ENCODE measurements around the gene MYB. TPM values are rescaled to one million over a fixed set of nuclear protein-coding genes. Genes with fewer than 3 reads are reported as not detected.

Gene MYB
- total and polyA plus RNA-seq, 2 experiments from 2014 or later, result 0.10 to 1.2 TPM

GRCh38 chr6:135265278-135265677 is 84.2 kb downstream of the MYB start:
- Histone ChIP-seq H3K27ac (no peak overlapping the region), H3K9me3 (ENCODE audit: low read depth) (no peaks in the 10 kb centered on the region), H3K9me2 (ENCODE audit: insufficient read depth) (no peaks in the 10 kb centered on the region), H3K36me3 (ENCODE audit: low read depth) (no peaks in the 10 kb centered on the region), H3K79me2 (ENCODE audit: insufficient read depth) (no peaks in the 10 kb centered on the region), H3K9ac (no peak overlapping the region), H3F3A (ENCODE audit: insufficient read depth) (no peaks in the 10 kb centered on the region), H2AFZ (no peak overlapping the region), H3K27me3 (replicated peaks; ENCODE audit: insufficient read depth) (no peaks in the 10 kb centered on the region), H3K4me3 (no peak overlapping the region), H3K4me1 (ENCODE audit: insufficient read depth) (no peaks in the 10 kb centered on the region), H4K20me1 (ENCODE audit: insufficient read depth) (no peaks in the 10 kb centered on the region), H3K4me2 (ENCODE audit: unreplicated experiment) (no peak overlapping the region)
- no peak for DNase-seq
- 84 to 91% methylated on average over 3 of the region's 3 CpGs for WGBS, 2 experiments (ENCODE audit: low coverage in 1 of 2, low lambda C conversion rate in 2 of 2, missing lambda C conversion rate in 2 of 2)
- TF ChIP-seq EZH2phosphoT487 (IDR thresholded peaks at IDR 0.05; ENCODE audit: insufficient read depth, low read depth) (no peak), EZH2 (IDR thresholded peaks at IDR 0.05; ENCODE audit: insufficient read depth, poor library complexity, severe bottlenecking) (no peak)
- in situ Hi-C loops (cut with MboI), result no loop called here

- H3K9ac ChIP-seq, result no peak overlapping the region
- in situ Hi-C loops (cut with MboI), result no loop called here
- no peak for DNase-seq
- 70 to 75% methylated on average over 8 of the region's 8 CpGs for WGBS, 2 experiments (ENCODE audit: low coverage in 1 of 2, low lambda C conversion rate in 2 of 2, missing lambda C conversion rate in 2 of 2)
- no peaks in the 10 kb centered on the region for H3F3A ChIP-seq (ENCODE audit: insufficient read depth)
- no peaks in the 10 kb centered on the region for H3K27me3 ChIP-seq (replicated peaks; ENCODE audit: insufficient read depth)
- H3K4me2 ChIP-seq (ENCODE audit: unreplicated experiment), result no peak overlapping the region
- H3K27ac ChIP-seq, result no peak overlapping the region
- no peaks in the 10 kb centered on the region for H3K36me3 ChIP-seq (ENCODE audit: low read depth)
- no peak for TF ChIP-seq EZH2phosphoT487 (IDR thresholded peaks at IDR 0.05; ENCODE audit: insufficient read depth, low read depth)
- TF ChIP-seq EZH2 (IDR thresholded peaks at IDR 0.05; ENCODE audit: insufficient read depth, poor library complexity, severe bottlenecking), result no peak
- H4K20me1 ChIP-seq (ENCODE audit: insufficient read depth), result no peaks in the 10 kb centered on the region
- no peak overlapping the region for H2AFZ ChIP-seq
- H3K9me3 ChIP-seq (ENCODE audit: low read depth), result no peaks in the 10 kb centered on the region
- no peaks in the 10 kb centered on the region for H3K79me2 ChIP-seq (ENCODE audit: insufficient read depth)
- H3K4me3 ChIP-seq, result no peak overlapping the region
- no peaks in the 10 kb centered on the region for H3K9me2 ChIP-seq (ENCODE audit: insufficient read depth)
- no peaks in the 10 kb centered on the region for H3K4me1 ChIP-seq (ENCODE audit: insufficient read depth)
Measured at GRCh38 chr6:135266675-135267074, 85.6 kb downstream of the MYB start.

GRCh38 chr6:135267085-135267484 is 86.0 kb downstream of the MYB start:
- H3K4me1 ChIP-seq (ENCODE audit: insufficient read depth), result no peaks in the 10 kb centered on the region
- no peaks in the 10 kb centered on the region for H4K20me1 ChIP-seq (ENCODE audit: insufficient read depth)
- no peaks in the 10 kb centered on the region for H3K9me3 ChIP-seq (ENCODE audit: low read depth)
- H3K27ac ChIP-seq, result no peak overlapping the region
- in situ Hi-C loops (cut with MboI), result no loop called here
- no peak overlapping the region for H3K9ac ChIP-seq
- no peaks in the 10 kb centered on the region for H3K36me3 ChIP-seq (ENCODE audit: low read depth)
- no peak for TF ChIP-seq EZH2phosphoT487 (IDR thresholded peaks at IDR 0.05; ENCODE audit: insufficient read depth, low read depth)
- no peak for TF ChIP-seq EZH2 (IDR thresholded peaks at IDR 0.05; ENCODE audit: insufficient read depth, poor library complexity, severe bottlenecking)
- WGBS, 2 experiments (ENCODE audit: low coverage in 1 of 2, low lambda C conversion rate in 2 of 2, missing lambda C conversion rate in 2 of 2), result 38 to 48% methylated on average over 2 of the region's 2 CpGs
- H3K27me3 ChIP-seq (replicated peaks; ENCODE audit: insufficient read depth), result no peaks in the 10 kb centered on the region
- H3K4me2 ChIP-seq (ENCODE audit: unreplicated experiment), result no peak overlapping the region
- no peak overlapping the region for H2AFZ ChIP-seq
- no peaks in the 10 kb centered on the region for H3K79me2 ChIP-seq (ENCODE audit: insufficient read depth)
- H3F3A ChIP-seq (ENCODE audit: insufficient read depth), result no peaks in the 10 kb centered on the region
- no peaks in the 10 kb centered on the region for H3K9me2 ChIP-seq (ENCODE audit: insufficient read depth)
- no peak overlapping the region for H3K4me3 ChIP-seq
- no peak for DNase-seq

GRCh38 chr6:135268263-135268662 is 87.2 kb downstream of the MYB start:
- no peak overlapping the region for H3K27ac ChIP-seq
- WGBS, 2 experiments (ENCODE audit: low coverage in 1 of 2, low lambda C conversion rate in 2 of 2, missing lambda C conversion rate in 2 of 2), result 62 to 63% methylated on average over 3 of the region's 3 CpGs
- no peaks in the 10 kb centered on the region for H3K36me3 ChIP-seq (ENCODE audit: low read depth)
- H3K27me3 ChIP-seq (replicated peaks; ENCODE audit: insufficient read depth), result no peaks in the 10 kb centered on the region
- H3K9me2 ChIP-seq (ENCODE audit: insufficient read depth), result no peaks in the 10 kb centered on the region
- no peaks in the 10 kb centered on the region for H3K79me2 ChIP-seq (ENCODE audit: insufficient read depth)
- H3K4me1 ChIP-seq (ENCODE audit: insufficient read depth), result no peaks in the 10 kb centered on the region
- H3K4me2 ChIP-seq (ENCODE audit: unreplicated experiment), result no peak overlapping the region
- no peak overlapping the region for H3K4me3 ChIP-seq
- H3K9me3 ChIP-seq (ENCODE audit: low read depth), result no peaks in the 10 kb centered on the region
- no peaks in the 10 kb centered on the region for H4K20me1 ChIP-seq (ENCODE audit: insufficient read depth)
- in situ Hi-C loops (cut with MboI), result no loop called here
- TF ChIP-seq EZH2phosphoT487 (IDR thresholded peaks at IDR 0.05; ENCODE audit: insufficient read depth, low read depth) (no peak), EZH2 (IDR thresholded peaks at IDR 0.05; ENCODE audit: insufficient read depth, poor library complexity, severe bottlenecking) (no peak)
- DNase-seq, result no peak
- H3K9ac ChIP-seq, result no peak overlapping the region
- H2AFZ ChIP-seq, result no peak overlapping the region
- no peaks in the 10 kb centered on the region for H3F3A ChIP-seq (ENCODE audit: insufficient read depth)

- WGBS, 2 experiments (ENCODE audit: low coverage in 1 of 2, low lambda C conversion rate in 2 of 2, missing lambda C conversion rate in 2 of 2), result 71 to 73% methylated on average over 3 of the region's 3 CpGs
- Histone ChIP-seq H3K9me2 (ENCODE audit: insufficient read depth) (no peaks in the 10 kb centered on the region), H2AFZ (no peak overlapping the region), H3F3A (ENCODE audit: insufficient read depth) (no peaks in the 10 kb centered on the region), H3K27me3 (replicated peaks; ENCODE audit: insufficient read depth) (no peaks in the 10 kb centered on the region), H3K9me3 (ENCODE audit: low read depth) (no peaks in the 10 kb centered on the region), H4K20me1 (ENCODE audit: insufficient read depth) (no peaks in the 10 kb centered on the region), H3K79me2 (ENCODE audit: insufficient read depth) (no peaks in the 10 kb centered on the region), H3K4me1 (ENCODE audit: insufficient read depth) (no peaks in the 10 kb centered on the region), H3K4me3 (no peak overlapping the region), H3K36me3 (ENCODE audit: low read depth) (no peaks in the 10 kb centered on the region), H3K4me2 (ENCODE audit: unreplicated experiment) (no peak overlapping the region), H3K27ac (no peak overlapping the region), H3K9ac (no peak overlapping the region)
- DNase-seq, result no peak
- in situ Hi-C loops (cut with MboI), result no loop called here
- TF ChIP-seq EZH2 (IDR thresholded peaks at IDR 0.05; ENCODE audit: insufficient read depth, poor library complexity, severe bottlenecking), result no peak
- no peak for TF ChIP-seq EZH2phosphoT487 (IDR thresholded peaks at IDR 0.05; ENCODE audit: insufficient read depth, low read depth)
Measured at GRCh38 chr6:135268740-135269139, 87.6 kb downstream of the MYB start.

Small RNA genes lying within 50 kb of the gene (microRNA-seq; reads per million reads assigned to microRNA genes)
- gene MIR548A2 (ENCODE audit: borderline number of aligned reads), result not detected

Small RNA genes lying within 50 kb of the gene (small RNA-seq; reads per million reads assigned to genes)
- gene MIR548A2 (ENCODE audit: low read depth, low replicate concordance), result not detected

Other genes starting within 250 kb of the MYB start
- gene ALDH8A1, start 231.2 kb upstream of the MYB start, total RNA-seq (2014; rRNA removed; shearing (Covaris generic)), result not detected in 2 replicates
- gene ALDH8A1, start 231.2 kb upstream of the MYB start, polyA plus RNA-seq (2016; fragmentation: Nextera tagmentation; extraction: Ambion mirVana), result not detected in 2 replicates
- 83.1 and 124 TPM in 2 replicates for gene HBS1L, start 126.5 kb upstream of the MYB start, total RNA-seq (2014; rRNA removed; shearing (Covaris generic))
- gene HBS1L, start 126.5 kb upstream of the MYB start, polyA plus RNA-seq (2016; fragmentation: Nextera tagmentation; extraction: Ambion mirVana), result 83.9 and 85.0 TPM in 2 replicates

Measured in GM23248 (cell line).